Ishikawa (cell line): ENCODE measurements around the gene GATA3.

Source experiments
- CEBPB ChIP-seq: IDR thresholded peaks from 2 replicates; pipeline ENCODE4 v1.6.1; 2012
- CREB1 ChIP-seq: IDR thresholded peaks from 2 replicates; pipeline ENCODE4 v1.6.1; 2012; ENCODE audit warnings: low read depth
- EGR1 ChIP-seq: IDR thresholded peaks from 2 replicates; pipeline ENCODE4 v1.6.1; 2012
- EP300 ChIP-seq: IDR thresholded peaks from 2 replicates; pipeline ENCODE4 v1.6.1; 2012; ENCODE audit warnings: borderline replicate concordance
- FOXM1 ChIP-seq: IDR thresholded peaks from 2 replicates; pipeline ENCODE4 v1.6.1; 2012; ENCODE audit warnings: low read depth, borderline replicate concordance
- NFIC ChIP-seq: IDR thresholded peaks from 2 replicates; pipeline ENCODE4 v1.6.1; 2012
- RAD21 ChIP-seq: IDR thresholded peaks from 2 replicates; pipeline ENCODE4 v1.6.1; 2012; ENCODE audit warnings: low read depth
- TAF1 ChIP-seq: IDR thresholded peaks from 2 replicates; pipeline ENCODE4 v1.6.1; 2012; ENCODE audit warnings: low read depth, mild to moderate bottlenecking
- TCF12 ChIP-seq: IDR thresholded peaks from 2 replicates; pipeline ENCODE4 v1.6.1; 2012; ENCODE audit warnings: low read depth
- TEAD4 ChIP-seq: IDR thresholded peaks from 2 replicates; pipeline ENCODE4 v1.6.1; 2012
- YY1 ChIP-seq: IDR thresholded peaks from 2 replicates; pipeline ENCODE4 v1.6.1; 2012; ENCODE audit warnings: low read depth
- ZBTB7A ChIP-seq: IDR thresholded peaks from 2 replicates; pipeline ENCODE4 v1.6.1; 2012; ENCODE audit warnings: low read depth
- TF ChIP-seq, protein P1 (sequence below): IDR thresholded peaks from 2 replicates; pipeline ENCODE4 v1.6.1; 2012; ENCODE audit warnings: low read depth, mild to moderate bottlenecking
- TF ChIP-seq, protein P2 (sequence below): IDR thresholded peaks from 2 replicates; pipeline ENCODE4 v1.6.1; 2012
- TF ChIP-seq, protein P3 (sequence below): IDR thresholded peaks from 2 replicates; pipeline ENCODE4 v1.6.1; 2012

Gene GATA3

DNA sequence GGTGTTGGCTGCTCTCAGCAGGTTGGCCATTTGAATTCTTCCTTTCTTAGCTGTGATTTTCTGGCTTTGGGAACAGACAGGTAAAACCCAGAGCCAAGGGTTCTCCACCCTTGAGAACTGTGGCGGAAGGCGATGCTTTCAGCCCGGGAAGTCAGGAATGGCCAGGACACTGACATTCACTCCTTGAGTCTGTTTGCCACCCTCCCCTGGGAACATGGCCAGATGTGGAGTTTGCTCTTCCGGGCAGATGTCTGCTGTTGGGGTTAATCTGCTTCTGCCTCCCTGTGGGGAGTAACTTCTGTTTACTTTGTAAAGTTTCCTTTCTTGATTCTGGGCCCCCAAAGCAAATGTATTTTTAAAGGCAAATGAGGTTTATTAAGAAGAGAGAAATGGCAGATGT, 17.7 kb downstream of the GATA3 start:
- TF ChIP-seq TCF12 (no peak), EP300 (no peak), TAF1 (no peak), YY1 (no peak), CREB1 (no peak), FOXM1 (no peak), NFIC (no peak), TEAD4 (no peak), RAD21 (no peak), ZBTB7A (no peak), EGR1 (no peak), CEBPB (no peak)
- TF ChIP-seq, protein P1, sequence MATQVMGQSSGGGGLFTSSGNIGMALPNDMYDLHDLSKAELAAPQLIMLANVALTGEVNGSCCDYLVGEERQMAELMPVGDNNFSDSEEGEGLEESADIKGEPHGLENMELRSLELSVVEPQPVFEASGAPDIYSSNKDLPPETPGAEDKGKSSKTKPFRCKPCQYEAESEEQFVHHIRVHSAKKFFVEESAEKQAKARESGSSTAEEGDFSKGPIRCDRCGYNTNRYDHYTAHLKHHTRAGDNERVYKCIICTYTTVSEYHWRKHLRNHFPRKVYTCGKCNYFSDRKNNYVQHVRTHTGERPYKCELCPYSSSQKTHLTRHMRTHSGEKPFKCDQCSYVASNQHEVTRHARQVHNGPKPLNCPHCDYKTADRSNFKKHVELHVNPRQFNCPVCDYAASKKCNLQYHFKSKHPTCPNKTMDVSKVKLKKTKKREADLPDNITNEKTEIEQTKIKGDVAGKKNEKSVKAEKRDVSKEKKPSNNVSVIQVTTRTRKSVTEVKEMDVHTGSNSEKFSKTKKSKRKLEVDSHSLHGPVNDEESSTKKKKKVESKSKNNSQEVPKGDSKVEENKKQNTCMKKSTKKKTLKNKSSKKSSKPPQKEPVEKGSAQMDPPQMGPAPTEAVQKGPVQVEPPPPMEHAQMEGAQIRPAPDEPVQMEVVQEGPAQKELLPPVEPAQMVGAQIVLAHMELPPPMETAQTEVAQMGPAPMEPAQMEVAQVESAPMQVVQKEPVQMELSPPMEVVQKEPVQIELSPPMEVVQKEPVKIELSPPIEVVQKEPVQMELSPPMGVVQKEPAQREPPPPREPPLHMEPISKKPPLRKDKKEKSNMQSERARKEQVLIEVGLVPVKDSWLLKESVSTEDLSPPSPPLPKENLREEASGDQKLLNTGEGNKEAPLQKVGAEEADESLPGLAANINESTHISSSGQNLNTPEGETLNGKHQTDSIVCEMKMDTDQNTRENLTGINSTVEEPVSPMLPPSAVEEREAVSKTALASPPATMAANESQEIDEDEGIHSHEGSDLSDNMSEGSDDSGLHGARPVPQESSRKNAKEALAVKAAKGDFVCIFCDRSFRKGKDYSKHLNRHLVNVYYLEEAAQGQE, result no peak
- TF ChIP-seq, protein P2, sequence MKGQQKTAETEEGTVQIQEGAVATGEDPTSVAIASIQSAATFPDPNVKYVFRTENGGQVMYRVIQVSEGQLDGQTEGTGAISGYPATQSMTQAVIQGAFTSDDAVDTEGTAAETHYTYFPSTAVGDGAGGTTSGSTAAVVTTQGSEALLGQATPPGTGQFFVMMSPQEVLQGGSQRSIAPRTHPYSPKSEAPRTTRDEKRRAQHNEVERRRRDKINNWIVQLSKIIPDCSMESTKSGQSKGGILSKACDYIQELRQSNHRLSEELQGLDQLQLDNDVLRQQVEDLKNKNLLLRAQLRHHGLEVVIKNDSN, result no peak
- TF ChIP-seq, protein P3, sequence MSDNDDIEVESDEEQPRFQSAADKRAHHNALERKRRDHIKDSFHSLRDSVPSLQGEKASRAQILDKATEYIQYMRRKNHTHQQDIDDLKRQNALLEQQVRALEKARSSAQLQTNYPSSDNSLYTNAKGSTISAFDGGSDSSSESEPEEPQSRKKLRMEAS, result no peak

DNA sequence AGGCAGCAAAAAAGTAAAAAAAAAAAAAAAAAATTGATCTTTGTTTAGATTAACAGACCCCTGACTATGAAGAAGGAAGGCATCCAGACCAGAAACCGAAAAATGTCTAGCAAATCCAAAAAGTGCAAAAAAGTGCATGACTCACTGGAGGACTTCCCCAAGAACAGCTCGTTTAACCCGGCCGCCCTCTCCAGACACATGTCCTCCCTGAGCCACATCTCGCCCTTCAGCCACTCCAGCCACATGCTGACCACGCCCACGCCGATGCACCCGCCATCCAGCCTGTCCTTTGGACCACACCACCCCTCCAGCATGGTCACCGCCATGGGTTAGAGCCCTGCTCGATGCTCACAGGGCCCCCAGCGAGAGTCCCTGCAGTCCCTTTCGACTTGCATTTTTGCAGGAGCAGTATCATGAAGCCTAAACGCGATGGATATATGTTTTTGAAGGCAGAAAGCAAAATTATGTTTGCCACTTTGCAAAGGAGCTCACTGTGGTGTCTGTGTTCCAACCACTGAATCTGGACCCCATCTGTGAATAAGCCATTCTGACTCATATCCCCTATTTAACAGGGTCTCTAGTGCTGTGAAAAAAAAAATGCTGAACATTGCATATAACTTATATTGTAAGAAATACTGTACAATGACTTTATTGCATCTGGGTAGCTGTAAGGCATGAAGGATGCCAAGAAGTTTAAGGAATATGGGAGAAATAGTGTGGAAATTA, 19.4 kb downstream of the GATA3 start:
- TF ChIP-seq, protein P2, result no peak
- TF ChIP-seq, protein P1, result no peak
- TF ChIP-seq NFIC (no peak), CREB1 (no peak)

DNA sequence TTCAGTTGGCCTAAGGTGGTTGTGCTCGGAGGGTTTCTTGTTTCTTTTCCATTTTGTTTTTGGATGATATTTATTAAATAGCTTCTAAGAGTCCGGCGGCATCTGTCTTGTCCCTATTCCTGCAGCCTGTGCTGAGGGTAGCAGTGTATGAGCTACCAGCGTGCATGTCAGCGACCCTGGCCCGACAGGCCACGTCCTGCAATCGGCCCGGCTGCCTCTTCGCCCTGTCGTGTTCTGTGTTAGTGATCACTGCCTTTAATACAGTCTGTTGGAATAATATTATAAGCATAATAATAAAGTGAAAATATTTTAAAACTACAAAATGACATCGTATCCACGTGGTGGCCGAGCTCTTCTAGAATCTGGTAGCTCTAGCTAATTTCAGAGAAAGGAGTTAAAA, 20.4 kb downstream of the GATA3 start:
- no peak for TF ChIP-seq EP300
- no peak for TF ChIP-seq TAF1
- TF ChIP-seq CREB1, result no peak
- no peak for TF ChIP-seq TEAD4

DNA sequence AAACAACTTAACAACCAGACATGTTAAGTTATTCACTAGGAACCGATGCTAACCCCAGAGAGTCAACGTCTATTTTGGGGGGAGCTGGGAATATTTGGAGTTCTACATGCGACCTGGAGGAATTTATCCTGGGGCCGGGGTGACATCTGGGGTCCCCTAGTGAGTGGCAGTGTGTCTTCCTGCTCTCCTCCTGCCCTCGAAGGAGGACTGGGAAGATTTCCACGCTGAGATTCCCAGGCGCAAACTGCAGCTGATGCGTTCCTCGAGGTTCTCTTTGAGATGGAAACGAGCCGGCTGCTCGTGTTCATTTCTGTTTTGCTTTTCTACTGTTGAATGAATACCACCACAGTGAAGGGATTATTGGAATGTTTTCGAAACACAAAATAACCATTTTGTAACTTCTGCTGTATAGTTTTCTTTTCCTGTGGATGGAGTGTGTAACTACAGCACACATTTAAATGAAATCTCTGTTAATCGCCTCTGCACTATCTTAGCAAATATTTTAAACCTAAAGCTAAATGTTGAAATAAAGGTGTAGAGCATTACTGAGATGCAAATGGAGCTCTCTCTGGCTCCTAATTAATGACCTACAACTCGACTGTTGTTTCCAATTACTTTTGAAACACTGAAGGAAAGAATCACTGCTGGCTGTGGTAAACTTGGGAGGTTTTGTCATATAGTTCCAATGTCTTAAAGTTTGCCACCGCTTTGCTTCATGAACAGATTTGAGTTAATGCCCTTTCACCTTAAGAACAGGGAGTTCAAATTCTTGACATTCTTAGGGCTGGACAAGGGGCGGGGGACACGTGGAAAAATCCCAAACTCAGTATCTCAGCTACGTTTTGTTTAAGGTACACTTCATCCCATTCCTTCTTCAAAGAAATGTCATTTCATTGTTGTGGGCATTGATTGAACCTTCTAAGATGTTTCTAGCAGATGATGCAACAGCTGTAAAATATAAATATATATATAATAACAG, 21.1 kb downstream of the GATA3 start:
- TF ChIP-seq TEAD4 (no peak), TCF12 (no peak), ZBTB7A (no peak), CREB1 (no peak), FOXM1 (no peak), CEBPB (no peak), YY1 (no peak), EP300 (no peak), EGR1 (no peak), TAF1 (no peak), RAD21 (no peak)
- TF ChIP-seq, protein P2, result no peak
- TF ChIP-seq, protein P1, result no peak
